Neural cell (in vitro differentiated cells): Measurements from ENCODE around the gene CHPF. TPM values are rescaled to one million over a fixed set of nuclear protein-coding genes. Genes with fewer than 3 reads are reported as not detected.

Source experiments
- H2AFZ ChIP-seq: fragments of 200-600, 300-800 bp; sonication (generic), shearing (Covaris generic); 2 replicates; pipeline ENCODE4 v1.6.0; 2014; ENCODE audit warnings: low read depth, mild to moderate bottlenecking, antibody characterized with exemption, low read length, moderate library complexity
- H3F3A ChIP-seq: fragments of 200-600 bp; shearing (Covaris generic); 2 replicates; pipeline ENCODE4 v1.6.1; 2016; ENCODE audit warnings: mild to moderate bottlenecking, moderate library complexity, mixed read lengths, antibody characterized with exemption, low read length; ENCODE audit not compliant: insufficient read depth, poor library complexity, severe bottlenecking
- H3K27ac ChIP-seq: fragments of 200-600, 300-800 bp; sonication (generic), shearing (Covaris generic); 2 replicates; pipeline ENCODE4 v1.5.1; 2014; ENCODE audit warnings: mild to moderate bottlenecking, low read length, moderate library complexity
- H3K27me3 ChIP-seq: fragments of 300-800, 200-600 bp; sonication (generic), shearing (Covaris generic); 2 replicates; pipeline ENCODE4 v1.6.0; 2014; ENCODE audit warnings: mild to moderate bottlenecking, low read depth, low read length, moderate library complexity; ENCODE audit not compliant: insufficient read depth
- H3K36me3 ChIP-seq: fragments of 300-800, 200-600 bp; sonication (generic), shearing (Covaris generic); 2 replicates; pipeline ENCODE4 v1.5.1; 2014; ENCODE audit warnings: mild to moderate bottlenecking, antibody characterized with exemption, low read length, moderate library complexity; ENCODE audit not compliant: insufficient read depth
- H3K4me2 ChIP-seq: fragments of 300-800, 200-600 bp; sonication (generic), shearing (Covaris generic); 2 replicates; pipeline ENCODE4 v1.6.0; 2014; ENCODE audit warnings: mild to moderate bottlenecking, low read length
- H3K4me3 ChIP-seq: fragments of 300-800, 200-600 bp; sonication (generic), shearing (Covaris generic); 2 replicates; pipeline ENCODE4 v1.5.1; 2014; ENCODE audit warnings: mild to moderate bottlenecking, low read length, moderate library complexity
- H3K79me2 ChIP-seq: fragments of 200-600 bp; shearing (Covaris generic); replicated peaks from 2 replicates; pipeline ENCODE4 v1.6.0; 2014; ENCODE audit warnings: mild to moderate bottlenecking, low read length, moderate library complexity; ENCODE audit not compliant: insufficient read depth
- H3K9ac ChIP-seq: fragments of 300-800, 200-600 bp; sonication (generic), shearing (Covaris generic); 2 replicates; pipeline ENCODE4 v1.6.1; 2016; ENCODE audit warnings: mild to moderate bottlenecking, low read length, mixed read lengths
- H3K9me2 ChIP-seq: fragments of 200-600 bp; shearing (Covaris generic); 2 replicates; pipeline ENCODE4 v1.6.1; 2016; ENCODE audit warnings: mild to moderate bottlenecking, low read length, mixed read lengths; ENCODE audit not compliant: insufficient read depth
- H3K9me3 ChIP-seq: fragments of 200-600, 300-800 bp; sonication (generic), shearing (Covaris generic); 2 replicates; pipeline ENCODE4 v1.6.1; 2016; ENCODE audit warnings: mild to moderate bottlenecking, mixed run types, low read length, moderate library complexity, mixed read lengths
- H4K20me1 ChIP-seq: fragments of 200-600 bp; shearing (Covaris generic); 2 replicates; pipeline ENCODE4 v1.6.1; 2016; ENCODE audit warnings: mild to moderate bottlenecking, mixed run types; ENCODE audit not compliant: insufficient read depth
- EP300 ChIP-seq: fragments of 450-650 bp; conservative IDR thresholded peaks from 2 replicates; pipeline ENCODE4 v1.6.1; 2014; ENCODE audit warnings: antibody characterized with exemption, mild to moderate bottlenecking, moderate library complexity; ENCODE audit not compliant: poor library complexity, severe bottlenecking
- EZH2 ChIP-seq: fragments of 200-600, 300-800 bp; shearing (Covaris generic), sonication (generic); IDR thresholded peaks from 2 replicates; pipeline ENCODE4 v1.6.1; 2014; ENCODE audit warnings: antibody characterized with exemption, low read length, borderline replicate concordance, mild to moderate bottlenecking; ENCODE audit not compliant: insufficient read depth, poor library complexity, severe bottlenecking
- MXI1 ChIP-seq: fragments of 450-650 bp; conservative IDR thresholded peaks from 2 replicates; pipeline ENCODE4 v1.6.1; 2014; ENCODE audit warnings: antibody characterized with exemption, mild to moderate bottlenecking; ENCODE audit not compliant: poor library complexity, severe bottlenecking
- POLR2AphosphoS5 ChIP-seq: IDR thresholded peaks from 2 replicates; pipeline ENCODE4 v1.6.1; 2012
- RAD21 ChIP-seq: fragments of 450-650 bp; conservative IDR thresholded peaks from 2 replicates; pipeline ENCODE4 v1.6.1; 2014; ENCODE audit warnings: antibody characterized with exemption, mild to moderate bottlenecking, moderate library complexity
- SMC3 ChIP-seq: fragments of 450-650 bp; conservative IDR thresholded peaks from 2 replicates; pipeline ENCODE4 v1.6.1; 2014; ENCODE audit warnings: antibody characterized with exemption, mild to moderate bottlenecking, moderate library complexity; ENCODE audit not compliant: poor library complexity
- TAF1 ChIP-seq: IDR thresholded peaks from 2 replicates; pipeline ENCODE4 v1.6.1; 2012; ENCODE audit warnings: low read depth
- polyA plus RNA-seq: library from polyadenylated mRNA; depleted of rRNA; stranded (reverse); fragments of >200 nt; gene quantifications from 2 replicates; pipeline ENCODE4 v1.2.3, GENCODE V29; 2014
- TF ChIP-seq, protein P1 (sequence below): fragments of 450-650 bp; IDR thresholded peaks from 2 replicates; pipeline ENCODE4 v1.5.1; 2014; ENCODE audit warnings: antibody characterized with exemption, mild to moderate bottlenecking, moderate library complexity; ENCODE audit not compliant: poor library complexity, severe bottlenecking
- TF ChIP-seq, protein P2 (sequence below): IDR thresholded peaks from 2 replicates; pipeline ENCODE4 v1.6.1; 2012; ENCODE audit warnings: borderline replicate concordance

Gene CHPF
- polyA plus RNA-seq, 1 donor from 2014 or later: 28.6 TPM

DNA sequence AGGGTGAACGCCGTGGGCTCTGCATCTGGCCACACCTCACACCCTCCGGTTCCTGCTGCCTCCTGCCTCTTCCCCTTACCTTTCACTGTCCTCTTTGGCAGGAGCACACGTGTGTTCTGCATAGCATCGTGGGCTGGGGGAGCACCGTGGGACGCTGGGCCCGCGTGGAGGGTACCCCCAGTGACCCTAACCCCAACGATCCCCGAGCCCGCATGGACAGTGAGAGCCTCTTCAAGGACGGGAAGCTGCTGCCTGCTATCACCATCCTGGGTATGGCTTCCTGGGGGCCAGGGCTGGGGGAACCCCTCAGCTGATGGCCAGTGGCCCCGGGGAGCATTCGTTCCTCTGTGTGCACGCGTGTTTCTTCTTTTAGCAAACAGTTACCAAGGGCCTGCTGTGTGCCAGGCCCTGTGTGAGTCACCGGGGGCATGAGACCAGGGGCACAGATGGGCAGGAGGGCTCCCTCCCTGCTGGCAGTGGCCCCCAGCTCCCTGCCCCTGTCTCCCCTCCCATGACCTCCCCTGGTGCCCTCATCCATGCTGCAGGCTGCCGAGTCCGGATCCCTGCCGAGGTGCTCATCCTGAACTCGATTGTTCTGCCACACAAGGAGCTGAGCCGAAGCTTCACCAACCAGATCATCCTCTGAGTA lies 37.3 kb downstream of the CHPF start:
- H3K9ac ChIP-seq: no peak overlapping the region
- no peaks in the 10 kb centered on the region for H3K79me2 ChIP-seq
- H4K20me1 ChIP-seq: no peaks in the 10 kb centered on the region
- no peak overlapping the region for H2AFZ ChIP-seq
- TF ChIP-seq, protein P1, sequence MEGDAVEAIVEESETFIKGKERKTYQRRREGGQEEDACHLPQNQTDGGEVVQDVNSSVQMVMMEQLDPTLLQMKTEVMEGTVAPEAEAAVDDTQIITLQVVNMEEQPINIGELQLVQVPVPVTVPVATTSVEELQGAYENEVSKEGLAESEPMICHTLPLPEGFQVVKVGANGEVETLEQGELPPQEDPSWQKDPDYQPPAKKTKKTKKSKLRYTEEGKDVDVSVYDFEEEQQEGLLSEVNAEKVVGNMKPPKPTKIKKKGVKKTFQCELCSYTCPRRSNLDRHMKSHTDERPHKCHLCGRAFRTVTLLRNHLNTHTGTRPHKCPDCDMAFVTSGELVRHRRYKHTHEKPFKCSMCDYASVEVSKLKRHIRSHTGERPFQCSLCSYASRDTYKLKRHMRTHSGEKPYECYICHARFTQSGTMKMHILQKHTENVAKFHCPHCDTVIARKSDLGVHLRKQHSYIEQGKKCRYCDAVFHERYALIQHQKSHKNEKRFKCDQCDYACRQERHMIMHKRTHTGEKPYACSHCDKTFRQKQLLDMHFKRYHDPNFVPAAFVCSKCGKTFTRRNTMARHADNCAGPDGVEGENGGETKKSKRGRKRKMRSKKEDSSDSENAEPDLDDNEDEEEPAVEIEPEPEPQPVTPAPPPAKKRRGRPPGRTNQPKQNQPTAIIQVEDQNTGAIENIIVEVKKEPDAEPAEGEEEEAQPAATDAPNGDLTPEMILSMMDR: no peak
- TF ChIP-seq EP300 (no peak), TAF1 (no peak), POLR2AphosphoS5 (no peak), RAD21 (no peak), EZH2 (no peak), MXI1 (no peak), SMC3 (no peak)
- TF ChIP-seq, protein P2, sequence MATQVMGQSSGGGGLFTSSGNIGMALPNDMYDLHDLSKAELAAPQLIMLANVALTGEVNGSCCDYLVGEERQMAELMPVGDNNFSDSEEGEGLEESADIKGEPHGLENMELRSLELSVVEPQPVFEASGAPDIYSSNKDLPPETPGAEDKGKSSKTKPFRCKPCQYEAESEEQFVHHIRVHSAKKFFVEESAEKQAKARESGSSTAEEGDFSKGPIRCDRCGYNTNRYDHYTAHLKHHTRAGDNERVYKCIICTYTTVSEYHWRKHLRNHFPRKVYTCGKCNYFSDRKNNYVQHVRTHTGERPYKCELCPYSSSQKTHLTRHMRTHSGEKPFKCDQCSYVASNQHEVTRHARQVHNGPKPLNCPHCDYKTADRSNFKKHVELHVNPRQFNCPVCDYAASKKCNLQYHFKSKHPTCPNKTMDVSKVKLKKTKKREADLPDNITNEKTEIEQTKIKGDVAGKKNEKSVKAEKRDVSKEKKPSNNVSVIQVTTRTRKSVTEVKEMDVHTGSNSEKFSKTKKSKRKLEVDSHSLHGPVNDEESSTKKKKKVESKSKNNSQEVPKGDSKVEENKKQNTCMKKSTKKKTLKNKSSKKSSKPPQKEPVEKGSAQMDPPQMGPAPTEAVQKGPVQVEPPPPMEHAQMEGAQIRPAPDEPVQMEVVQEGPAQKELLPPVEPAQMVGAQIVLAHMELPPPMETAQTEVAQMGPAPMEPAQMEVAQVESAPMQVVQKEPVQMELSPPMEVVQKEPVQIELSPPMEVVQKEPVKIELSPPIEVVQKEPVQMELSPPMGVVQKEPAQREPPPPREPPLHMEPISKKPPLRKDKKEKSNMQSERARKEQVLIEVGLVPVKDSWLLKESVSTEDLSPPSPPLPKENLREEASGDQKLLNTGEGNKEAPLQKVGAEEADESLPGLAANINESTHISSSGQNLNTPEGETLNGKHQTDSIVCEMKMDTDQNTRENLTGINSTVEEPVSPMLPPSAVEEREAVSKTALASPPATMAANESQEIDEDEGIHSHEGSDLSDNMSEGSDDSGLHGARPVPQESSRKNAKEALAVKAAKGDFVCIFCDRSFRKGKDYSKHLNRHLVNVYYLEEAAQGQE: no peak
- H3K36me3 ChIP-seq: no peaks in the 10 kb centered on the region
- no peak overlapping the region for H3K4me2 ChIP-seq
- no peak overlapping the region for H3K4me3 ChIP-seq
- H3K9me2 ChIP-seq: no peaks in the 10 kb centered on the region
- no peaks in the 10 kb centered on the region for H3F3A ChIP-seq
- no peak overlapping the region for H3K27ac ChIP-seq
- H3K27me3 ChIP-seq: no peaks in the 10 kb centered on the region
- H3K9me3 ChIP-seq: no peaks in the 10 kb centered on the region

DNA sequence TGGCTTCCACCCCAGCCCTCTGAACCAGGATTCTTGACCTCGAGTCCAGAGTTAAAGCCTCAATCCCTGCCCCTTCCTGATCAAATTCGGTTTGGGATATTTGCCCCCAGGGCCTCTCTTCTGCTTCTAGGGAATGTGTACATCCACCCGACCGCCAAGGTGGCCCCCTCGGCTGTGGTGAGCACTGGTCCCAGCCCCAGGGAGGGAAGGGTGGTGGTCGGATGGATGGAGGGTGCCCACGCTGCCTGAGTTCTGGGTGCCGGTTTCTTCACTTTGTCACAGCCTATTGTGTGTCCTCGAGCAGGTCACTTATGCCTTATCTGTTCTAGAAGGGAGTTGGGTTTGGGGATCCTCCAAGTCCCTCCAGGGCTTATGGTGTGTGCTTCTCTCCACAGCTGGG lies 38.0 kb downstream of the CHPF start:
- H3K4me2 ChIP-seq: no peak overlapping the region
- no peaks in the 10 kb centered on the region for H4K20me1 ChIP-seq
- H3K27me3 ChIP-seq: no peaks in the 10 kb centered on the region
- no peaks in the 10 kb centered on the region for H3F3A ChIP-seq
- no peaks in the 10 kb centered on the region for H3K79me2 ChIP-seq
- TF ChIP-seq, protein P2: no peak
- TF ChIP-seq SMC3 (no peak), MXI1 (no peak), TAF1 (no peak), EZH2 (no peak), RAD21 (no peak), POLR2AphosphoS5 (no peak), EP300 (no peak)
- TF ChIP-seq, protein P1: no peak
- no peak overlapping the region for H3K27ac ChIP-seq
- H2AFZ ChIP-seq: no peak overlapping the region
- no peaks in the 10 kb centered on the region for H3K36me3 ChIP-seq
- no peak overlapping the region for H3K9ac ChIP-seq
- H3K4me3 ChIP-seq: no peak overlapping the region
- no peaks in the 10 kb centered on the region for H3K9me3 ChIP-seq
- no peaks in the 10 kb centered on the region for H3K9me2 ChIP-seq
